IMR-90 (cell line): ENCODE measurements around the gene METTL1. TPM values are rescaled to one million over a fixed set of nuclear protein-coding genes. Genes with fewer than 3 reads are reported as not detected.

Source experiments
- ATAC-seq: fragments of 200-7000 bp; cut with Tn5 transposase; 2 replicates; pipeline ENCODE4 v1.9.1; 2020; ENCODE audit warnings: low read depth, mild to moderate bottlenecking, moderate library complexity
- BruUV-seq: library from RNA; stranded (reverse); fragments of 400-500 nt; replicated peaks from 2 replicates; lab custom pipeline; 2021; lab: Mats Ljungman, UMichigan
- CTCF ChIA-PET: fragments of 300-600 bp; formaldehyde crosslinking; extraction: SDS; loops from one replicate; lab custom pipeline; 2021; ENCODE audit warnings: antibody characterized with exemption; lab: Yijun Ruan, JAX
- POLR2A ChIA-PET: fragments of 300-600 bp; sonication (Branson Sonifier 250); formaldehyde crosslinking; loops from one replicate; lab custom pipeline; 2022; ENCODE audit warnings: antibody characterized with exemption; ENCODE audit not compliant: unreplicated experiment; lab: Charles Lee
- DNase-seq: peaks from one replicate; pipeline ENCODE4 v3.0.0; 2013
- H2AFZ ChIP-seq: replicated peaks from 2 replicates; pipeline ENCODE3; 2013; ENCODE audit warnings: low read length, mild to moderate bottlenecking; ENCODE audit not compliant: poor library complexity
- H2AK5ac ChIP-seq: 2 replicates; pipeline ENCODE4 v1.6.1; 2013; ENCODE audit warnings: low read depth, low read length, inconsistent platforms
- H2AK9ac ChIP-seq: replicated peaks from 2 replicates; pipeline ENCODE3; 2013; ENCODE audit warnings: mild to moderate bottlenecking, low read depth, low read length, moderate library complexity; ENCODE audit not compliant: poor library complexity
- H2BK120ac ChIP-seq: 2 replicates; pipeline ENCODE4 v1.6.1; 2013; ENCODE audit warnings: low read depth, low read length, inconsistent platforms
- H2BK15ac ChIP-seq: 3 replicates; pipeline ENCODE4 v1.6.1; 2013; ENCODE audit warnings: low read depth, low read length, inconsistent platforms
- H2BK20ac ChIP-seq: 2 replicates; pipeline ENCODE4 v1.6.1; 2013; ENCODE audit warnings: low read depth, mild to moderate bottlenecking, inconsistent platforms, low read length, moderate library complexity
- H2BK5ac ChIP-seq: 2 replicates; pipeline ENCODE4 v1.6.1; 2013; ENCODE audit warnings: mild to moderate bottlenecking, low read depth, low read length, inconsistent platforms; ENCODE audit not compliant: poor library complexity, severe bottlenecking
- H3K14ac ChIP-seq: replicated peaks from 2 replicates; pipeline ENCODE4 v1.6.1; 2013; ENCODE audit warnings: low read depth, low read length, inconsistent platforms
- H3K18ac ChIP-seq: 2 replicates; pipeline ENCODE4 v1.6.1; 2013; ENCODE audit warnings: low read depth, low read length, control low read depth
- H3K23ac ChIP-seq: 2 replicates; pipeline ENCODE4 v1.6.1; 2013; ENCODE audit warnings: low read depth, low read length, inconsistent platforms
- H3K27ac ChIP-seq: 2 replicates; pipeline ENCODE4 v1.5.1; 2013; ENCODE audit warnings: mild to moderate bottlenecking, control low read depth, low read length; ENCODE audit not compliant: insufficient read depth
- H3K27me3 ChIP-seq: 2 replicates; pipeline ENCODE4 v1.6.1; 2013; ENCODE audit warnings: low read length; ENCODE audit not compliant: control insufficient read depth, insufficient read depth
- H3K36me3 ChIP-seq: 2 replicates; pipeline ENCODE4 v1.6.1; 2013; ENCODE audit warnings: low read length, mixed read lengths; ENCODE audit not compliant: control insufficient read depth, insufficient read depth
- H3K4ac ChIP-seq: 2 replicates; pipeline ENCODE4 v1.6.1; 2013; ENCODE audit warnings: low read depth, low read length, inconsistent platforms
- H3K4me1 ChIP-seq: 2 replicates; pipeline ENCODE4 v1.6.1; 2013; ENCODE audit warnings: low read length, mixed read lengths; ENCODE audit not compliant: control insufficient read depth, insufficient read depth
- H3K4me2 ChIP-seq: 2 replicates; pipeline ENCODE4 v1.6.1; 2013; ENCODE audit warnings: low read depth, mild to moderate bottlenecking, control low read depth, low read length, moderate library complexity
- H3K4me3 ChIP-seq: 2 replicates; pipeline ENCODE4 v1.5.1; 2013; ENCODE audit warnings: low read depth, mild to moderate bottlenecking, control low read depth, low read length, moderate library complexity; ENCODE audit not compliant: insufficient read depth
- H3K56ac ChIP-seq: 2 replicates; pipeline ENCODE4 v1.6.1; 2013; ENCODE audit warnings: low read length, inconsistent platforms; ENCODE audit not compliant: insufficient read depth; ENCODE audit errors: extremely low read depth
- H3K79me1 ChIP-seq, 2 experiments: 2 replicates each; pipeline ENCODE4 v1.6.1; 2013; ENCODE audit warnings: low read length in 2 of 2, inconsistent platforms in 1 of 2, low read depth in 1 of 2
- H3K9ac ChIP-seq: 2 replicates; pipeline ENCODE4 v1.6.1; 2013; ENCODE audit warnings: low read depth, low read length, control low read depth
- H3K9me1 ChIP-seq: 2 replicates; pipeline ENCODE4 v1.6.1; 2013; ENCODE audit warnings: low read length, inconsistent platforms; ENCODE audit not compliant: insufficient read depth
- H3K9me3 ChIP-seq: 2 replicates; pipeline ENCODE4 v1.6.1; 2013; ENCODE audit warnings: low read length; ENCODE audit not compliant: control insufficient read depth, insufficient read depth
- H4K20me1 ChIP-seq: 2 replicates; pipeline ENCODE4 v1.6.1; 2013; ENCODE audit warnings: low read length, inconsistent platforms; ENCODE audit not compliant: insufficient read depth
- H4K5ac ChIP-seq: 2 replicates; pipeline ENCODE4 v1.6.1; 2013; ENCODE audit warnings: mild to moderate bottlenecking, low read depth, low read length, control low read depth
- H4K8ac ChIP-seq, 2 experiments: 2 replicates each; pipeline ENCODE4 v1.6.1; 2013; ENCODE audit warnings: low read depth in 2 of 2, low read length in 2 of 2, control low read depth in 1 of 2, inconsistent platforms in 1 of 2
- H4K91ac ChIP-seq: 2 replicates; pipeline ENCODE4 v1.6.1; 2013; ENCODE audit warnings: low read depth, low read length, inconsistent platforms; ENCODE audit not compliant: insufficient read depth
- RFX5 ChIP-seq: IDR thresholded peaks from 2 replicates; pipeline ENCODE4 v1.8.0; 2012; ENCODE audit warnings: low read depth, mild to moderate bottlenecking, low read length, moderate library complexity
- WGBS, 2 experiments: methylation state at CpG; one replicate each; pipeline versions ENCODE4 v1.1.5 to v1.1.7; 2013; ENCODE audit warnings: missing lambda C conversion rate in 2 of 2; ENCODE audit not compliant: insufficient read length in 1 of 2; ENCODE audit errors: extremely low coverage in 2 of 2; 5-methylcytosine and 5-hydroxymethylcytosine counted together
- dilution Hi-C: fragments of 300-500 bp; cut with HindIII; formaldehyde crosslinking; loops from one replicate; pipeline ENCODE4 v1.14.3; 2018; ENCODE audit warnings: low sequenced_read_pairs; ENCODE audit not compliant: unreplicated experiment
- in situ Hi-C: fragments of 300-500 bp; cut with MboI; formaldehyde crosslinking; loops from 3 replicates; pipeline ENCODE4 v1.14.3; 2019; ENCODE audit warnings: low sequenced_read_pairs, inconsistent platforms, mixed read lengths
- intact Hi-C: fragments of 100-400 bp; cut with micrococcal nuclease; formaldehyde crosslinking; loops from 2 replicates; pipeline ENCODE4 v1.10.0; 2022
- polyA plus RNA-seq, 3 experiments: library from polyadenylated mRNA; depleted of rRNA; stranded (reverse); fragments of >200 nt; gene quantifications; 2 replicates each; pipeline ENCODE4 v1.2.3, GENCODE V29; 2012; ENCODE audit warnings: low replicate concordance in 1 of 3
- total RNA-seq: library from RNA; depleted of rRNA; stranded (reverse); fragments of >200 nt; gene quantifications from 2 replicates; pipeline ENCODE4 v1.2.3, GENCODE V29; 2012
- TF ChIP-seq, protein P1 (sequence below): conservative IDR thresholded peaks from 2 replicates; pipeline ENCODE4 v1.5.1; 2012; ENCODE audit warnings: mild to moderate bottlenecking, low read depth, low read length, improper control_type of control experiment

The METTL1 gene
- total and polyA plus RNA-seq, 2 of the 4 experiments (the other 2 are of a cell fraction) = 12.4 to 27.5 TPM

DNA sequence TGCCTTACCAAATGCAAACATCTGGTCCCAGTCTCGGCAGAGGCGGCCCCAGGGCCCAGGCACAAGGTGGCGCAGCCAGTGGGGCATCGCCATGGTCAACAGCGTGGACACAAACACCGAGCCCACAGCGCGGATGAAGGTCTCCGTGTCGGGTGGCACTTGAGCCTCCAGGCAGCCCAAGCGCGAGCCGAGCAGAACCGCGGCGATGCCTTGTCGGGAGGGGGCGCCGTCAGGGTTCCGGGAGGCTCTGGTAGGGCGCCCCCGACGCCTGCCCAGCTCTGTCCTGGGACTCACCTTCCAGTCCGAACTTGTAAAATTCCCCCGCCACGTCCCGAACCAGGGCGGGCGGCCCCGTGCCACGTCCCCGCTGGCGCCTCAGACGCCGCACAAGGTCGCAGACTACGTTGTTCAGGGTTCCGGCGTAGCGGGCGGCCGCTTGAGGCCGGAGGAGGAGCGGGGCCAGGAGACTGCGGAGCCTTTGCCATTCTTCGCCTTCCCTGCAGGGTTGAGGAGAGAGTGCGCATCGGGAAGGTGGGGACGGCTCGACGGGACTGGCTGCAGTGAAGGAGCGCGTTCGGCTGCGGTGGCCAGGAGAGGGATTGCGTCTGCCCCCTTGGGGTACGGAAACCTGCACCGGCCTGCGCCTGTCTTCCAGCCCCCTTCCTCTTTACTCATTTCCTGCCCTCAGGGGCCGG is 6.8 kb downstream of the METTL1 start:
- Histone ChIP-seq H3K23ac (peak overlapping the region; percentile 35), H2BK20ac (no peak overlapping the region), H3K27me3 (peaks cover 43% of the 10 kb centered on the region), H3K4ac (no peak overlapping the region; the same call in 1 of the 2 replicates), H3K4me1 (peaks cover 8% of the 10 kb centered on the region; the same call in 1 of the 2 replicates), H2BK15ac (no peak overlapping the region), H3K14ac (0 out of 2 replicates have a peak overlapping the region, but pooled peaks have one; percentile 29), H3K9me1 (0 out of 2 replicates have a peak, but pooled peaks cover 3% of the 10 kb centered on the region), H3K4me3 (peak overlapping the region; percentile 35), H4K5ac (no peak overlapping the region), H2AK9ac (peak overlapping the region; percentile 52), H4K8ac (no peak overlapping the region), H3K9me3 (peaks cover 2% of the 10 kb centered on the region; the same call in 1 of the 2 replicates), H3K4me2 (peak overlapping the region; percentile 68), H2AK5ac (no peak overlapping the region), H4K91ac (no peak overlapping the region), H3K27ac (no peak overlapping the region), H4K20me1 (no peaks in the 10 kb centered on the region), H3K36me3 (peaks cover 1% of the 10 kb centered on the region; the same call in 1 of the 2 replicates), H3K18ac (no peak overlapping the region), H2AFZ (peak overlapping the region; percentile 82), H2BK5ac (no peak overlapping the region), H3K9ac (no peak overlapping the region), H2BK120ac (no peak overlapping the region), H3K79me1 (no peaks in the 10 kb centered on the region), H3K56ac (no peak overlapping the region)
- TF ChIP-seq RFX5 = no peak
- TF ChIP-seq, protein P1, sequence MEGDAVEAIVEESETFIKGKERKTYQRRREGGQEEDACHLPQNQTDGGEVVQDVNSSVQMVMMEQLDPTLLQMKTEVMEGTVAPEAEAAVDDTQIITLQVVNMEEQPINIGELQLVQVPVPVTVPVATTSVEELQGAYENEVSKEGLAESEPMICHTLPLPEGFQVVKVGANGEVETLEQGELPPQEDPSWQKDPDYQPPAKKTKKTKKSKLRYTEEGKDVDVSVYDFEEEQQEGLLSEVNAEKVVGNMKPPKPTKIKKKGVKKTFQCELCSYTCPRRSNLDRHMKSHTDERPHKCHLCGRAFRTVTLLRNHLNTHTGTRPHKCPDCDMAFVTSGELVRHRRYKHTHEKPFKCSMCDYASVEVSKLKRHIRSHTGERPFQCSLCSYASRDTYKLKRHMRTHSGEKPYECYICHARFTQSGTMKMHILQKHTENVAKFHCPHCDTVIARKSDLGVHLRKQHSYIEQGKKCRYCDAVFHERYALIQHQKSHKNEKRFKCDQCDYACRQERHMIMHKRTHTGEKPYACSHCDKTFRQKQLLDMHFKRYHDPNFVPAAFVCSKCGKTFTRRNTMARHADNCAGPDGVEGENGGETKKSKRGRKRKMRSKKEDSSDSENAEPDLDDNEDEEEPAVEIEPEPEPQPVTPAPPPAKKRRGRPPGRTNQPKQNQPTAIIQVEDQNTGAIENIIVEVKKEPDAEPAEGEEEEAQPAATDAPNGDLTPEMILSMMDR = peak; percentile 31
- 2% methylated on average over 34 of the region's 60 CpGs; no CpG with 5 or more reads in 1 of the 2 experiments for WGBS, 2 experiments
- intact Hi-C loops = no loop called here
- dilution Hi-C loops = no loop called here
- in situ Hi-C loops = no loop called here
- POLR2A ChIA-PET = no interaction called here
- DNase-seq (peak; percentile 17), ATAC-seq (peak; percentile 74)
- CTCF ChIA-PET = no interaction called here
- BruUV-seq = no TSS peak
